GM23338 (cell line): ENCODE results near the gene DPEP3. TPM values are rescaled to one million over a fixed set of nuclear protein-coding genes. Genes with fewer than 3 reads are reported as not detected.
A peak's percentile ranks its signal among the peaks of the same experiment; 100 is the strongest.
"Not testable (repeated sequence)": the region's sequence is repeated elsewhere in the genome, so short reads cannot be mapped to it uniquely, and the experiment has no call there.

Experiments used
- ATAC-seq: fragments of 200-7000 bp; cut with Tn5 transposase; 3 replicates; pipeline ENCODE4 v1.9.1; 2020
- DNase-seq: peaks from one replicate; pipeline ENCODE4 v3.0.0-alpha.2; 2015; ENCODE audit warnings: low spot score
- H2AFZ ChIP-seq: fragments of 200-600 bp; sonication (generic); 2 replicates; pipeline ENCODE4 v1.8.0; 2016; ENCODE audit warnings: antibody characterized with exemption, mild to moderate bottlenecking, moderate library complexity
- H3F3A ChIP-seq: fragments of 200-600 bp; sonication (generic); replicated peaks from 2 replicates; pipeline ENCODE4 v1.8.0; 2017; ENCODE audit warnings: antibody characterized with exemption, mixed run types, low read depth
- H3K27ac ChIP-seq: fragments of 200-600 bp; sonication (generic); 2 replicates; pipeline ENCODE4 v1.6.1; 2016; ENCODE audit warnings: low read depth
- H3K27me3 ChIP-seq: fragments of 200-600 bp; sonication (generic); 2 replicates; pipeline ENCODE4 v1.8.0; 2016; ENCODE audit warnings: mild to moderate bottlenecking, mixed run types, moderate library complexity; ENCODE audit not compliant: insufficient read depth
- H3K36me3 ChIP-seq: fragments of 200-600 bp; sonication (generic); 2 replicates; pipeline ENCODE4 v1.8.0; 2016; ENCODE audit warnings: mild to moderate bottlenecking; ENCODE audit not compliant: insufficient read depth
- H3K4me1 ChIP-seq: fragments of 200-600 bp; sonication (generic); 2 replicates; pipeline ENCODE4 v1.8.0; 2016; ENCODE audit warnings: mild to moderate bottlenecking, moderate library complexity; ENCODE audit not compliant: insufficient read depth
- H3K4me2 ChIP-seq: fragments of 200-600 bp; sonication (generic); 2 replicates; pipeline ENCODE4 v1.7.1; 2017; ENCODE audit warnings: mixed run types
- H3K4me3 ChIP-seq: fragments of 200-600 bp; sonication (generic); 2 replicates; pipeline ENCODE4 v1.6.1; 2016; ENCODE audit warnings: mixed run types
- H3K79me2 ChIP-seq: fragments of 200-600 bp; sonication (generic); replicated peaks from 2 replicates; pipeline ENCODE4 v1.8.0; 2017; ENCODE audit warnings: mild to moderate bottlenecking; ENCODE audit not compliant: insufficient read depth
- H3K9me2 ChIP-seq: fragments of 200-600 bp; sonication (generic); 2 replicates; pipeline ENCODE4 v1.8.0; 2017; ENCODE audit not compliant: insufficient read depth
- H4K20me1 ChIP-seq: fragments of 200-600 bp; sonication (generic); replicated peaks from 2 replicates; pipeline ENCODE4 v1.8.0; 2017; ENCODE audit warnings: mild to moderate bottlenecking; ENCODE audit not compliant: insufficient read depth
- H3K27ac Mint-ChIP-seq: 2 replicates; pipeline ENCODE4 v1.8.0; 2020; ENCODE audit warnings: inconsistent platforms, mild to moderate bottlenecking, moderate library complexity, mixed read lengths
- H3K27me3 Mint-ChIP-seq: 3 replicates; pipeline ENCODE4 v1.8.0; 2022; ENCODE audit warnings: low read depth, mild to moderate bottlenecking, moderate library complexity, mixed read lengths, inconsistent platforms; ENCODE audit not compliant: insufficient read depth, poor library complexity
- H3K36me3 Mint-ChIP-seq: 3 replicates; pipeline ENCODE4 v1.8.0; 2021; ENCODE audit warnings: low read depth, mild to moderate bottlenecking, inconsistent platforms, moderate library complexity, mixed read lengths
- H3K4me1 Mint-ChIP-seq: 3 replicates; pipeline ENCODE4 v1.8.0; 2020; ENCODE audit warnings: mild to moderate bottlenecking, inconsistent platforms, mixed read lengths
- H3K4me3 Mint-ChIP-seq: 3 replicates; pipeline ENCODE4 v1.8.0; 2021; ENCODE audit warnings: moderate library complexity, mild to moderate bottlenecking, inconsistent platforms, mixed read lengths
- H3K9me3 Mint-ChIP-seq: 3 replicates; pipeline ENCODE4 v1.8.0; 2020; ENCODE audit warnings: moderate library complexity, mild to moderate bottlenecking, inconsistent platforms, mixed read lengths
- EZH2 ChIP-seq: fragments of 200-600 bp; sonication (generic); IDR thresholded peaks from one replicate; pipeline ENCODE4 v1.8.0; 2017; ENCODE audit warnings: antibody characterized with exemption, mild to moderate bottlenecking, low read depth; ENCODE audit not compliant: unreplicated experiment
- JUNB ChIP-seq: IDR thresholded peaks from one replicate; pipeline ENCODE4 v1.6.1; 2016; ENCODE audit warnings: antibody characterized with exemption; ENCODE audit not compliant: unreplicated experiment
- NANOG ChIP-seq: IDR thresholded peaks from 2 replicates; pipeline ENCODE4 v1.6.1; 2016; ENCODE audit warnings: antibody characterized with exemption, borderline replicate concordance
- POLR2AphosphoS5 ChIP-seq: IDR thresholded peaks from 2 replicates; pipeline ENCODE4 v1.6.1; 2016; ENCODE audit warnings: antibody characterized with exemption, low read depth
- STAT1 ChIP-seq: IDR thresholded peaks from one replicate; pipeline ENCODE4 v1.6.1; 2016; ENCODE audit warnings: antibody characterized with exemption; ENCODE audit not compliant: unreplicated experiment
- ZNF114 ChIP-seq: fragments of 250-450 bp; sonication (Bioruptor Pico); IDR thresholded peaks from 2 replicates; pipeline ENCODE4 v1.5.0; 2020; ENCODE audit warnings: mild to moderate bottlenecking, moderate library complexity
- polyA plus RNA-seq: library from polyadenylated mRNA; unstranded; fragments of >200 nt; fragmentation: Nextera tagmentation; extraction: Ambion mirVana; gene quantifications from 2 replicates; pipeline ENCODE4 v1.2.1, GENCODE V29; 2016
- total RNA-seq: library from RNA; depleted of rRNA; stranded (reverse); fragments of >200 nt; shearing (Covaris generic); gene quantifications from 2 replicates; pipeline ENCODE4 v1.2.3, GENCODE V29; 2014
- TF ChIP-seq, protein P1 (sequence below): IDR thresholded peaks from one replicate; pipeline ENCODE4 v1.6.1; 2018; ENCODE audit warnings: antibody characterized with exemption; ENCODE audit not compliant: unreplicated experiment
- TF ChIP-seq, protein P2 (sequence below): IDR thresholded peaks from 2 replicates; pipeline ENCODE4 v1.6.1; 2016; ENCODE audit warnings: antibody characterized with exemption

DPEP3 gene
- total and polyA plus RNA-seq, 2 experiments from 2014 or later: 8.8 to 18.4 TPM

DNA sequence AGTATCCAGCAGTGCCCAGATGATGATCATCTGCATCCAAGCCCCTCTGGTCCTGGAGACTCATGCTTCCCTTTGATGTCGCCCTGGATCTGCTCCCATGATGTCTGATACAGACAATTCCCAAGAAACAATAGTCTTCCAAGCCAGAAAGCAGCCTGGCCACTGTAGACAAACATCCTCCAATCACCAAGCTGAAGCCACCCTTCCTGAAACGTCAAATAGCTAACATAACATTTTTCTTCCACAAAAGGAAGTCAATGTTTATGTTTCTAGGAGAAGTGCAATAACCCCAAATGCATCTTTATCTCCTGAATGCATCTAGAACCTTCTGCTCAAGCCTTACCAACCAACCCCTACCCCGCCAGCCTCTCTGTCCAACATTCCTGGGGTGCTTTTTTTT is 20.2 kb upstream of the DPEP3 start:
- TF ChIP-seq JUNB (no peak), NANOG (no peak)
- no peak overlapping the region for H3K27ac ChIP-seq
- H3K27ac Mint-ChIP-seq: no peak overlapping the region
- H4K20me1 ChIP-seq: no peaks in the 10 kb centered on the region
- no peaks in the 10 kb centered on the region for H3K36me3 Mint-ChIP-seq
- no peaks in the 10 kb centered on the region for H3K9me3 Mint-ChIP-seq
- no peak overlapping the region for H3K4me3 ChIP-seq
- ATAC-seq (no peak), DNase-seq (no peak)
- no peak overlapping the region for H3K4me2 ChIP-seq
- H3K27me3 Mint-ChIP-seq: peaks cover 4% of the 10 kb centered on the region
- no peaks in the 10 kb centered on the region for H3K79me2 ChIP-seq
- H3K27me3 ChIP-seq: no peaks in the 10 kb centered on the region
- 0 out of 2 replicates have a peak, but pooled peaks cover 3% of the 10 kb centered on the region for H3F3A ChIP-seq
- no peaks in the 10 kb centered on the region for H3K9me2 ChIP-seq
- H3K4me1 Mint-ChIP-seq: peaks cover under 1% of the 10 kb centered on the region; the same call in 1 of the 3 replicates
- H3K4me1 ChIP-seq: no peaks in the 10 kb centered on the region
- H3K36me3 ChIP-seq: no peaks in the 10 kb centered on the region
- no peak overlapping the region for H3K4me3 Mint-ChIP-seq
- H2AFZ ChIP-seq: no peak overlapping the region

DNA sequence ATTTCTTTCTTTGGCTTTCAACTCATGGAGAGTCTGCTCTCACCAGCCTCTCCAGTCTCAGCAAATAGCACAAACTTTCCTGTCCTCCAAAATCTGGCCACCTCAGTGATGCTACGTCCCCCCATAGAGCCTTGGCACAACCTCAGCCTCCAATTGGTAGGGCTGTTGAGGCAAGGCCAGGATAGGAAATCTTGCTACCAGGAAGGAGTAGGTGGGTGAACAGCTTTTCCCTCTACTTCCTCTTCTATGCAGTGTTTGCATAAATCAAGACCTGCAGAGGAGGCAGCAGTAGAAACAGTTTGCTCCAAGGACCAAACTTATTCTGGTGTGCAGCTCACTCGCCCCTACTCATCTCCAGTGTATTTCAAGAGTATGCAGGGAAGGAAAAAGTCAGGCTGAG is 19.7 kb upstream of the DPEP3 start:
- Mint-ChIP-seq H3K9me3 (no peaks in the 10 kb centered on the region), H3K27ac (no peak overlapping the region), H3K27me3 (peaks cover 6% of the 10 kb centered on the region), H3K36me3 (no peaks in the 10 kb centered on the region), H3K4me1 (no peaks in the 10 kb centered on the region), H3K4me3 (no peak overlapping the region)
- DNase-seq (no peak), ATAC-seq (no peak)
- TF ChIP-seq JUNB (no peak), NANOG (no peak), EZH2 (no peak), ZNF114 (CRISPR knock-in tag) (no peak), STAT1 (no peak), POLR2AphosphoS5 (no peak)
- TF ChIP-seq, protein P1, sequence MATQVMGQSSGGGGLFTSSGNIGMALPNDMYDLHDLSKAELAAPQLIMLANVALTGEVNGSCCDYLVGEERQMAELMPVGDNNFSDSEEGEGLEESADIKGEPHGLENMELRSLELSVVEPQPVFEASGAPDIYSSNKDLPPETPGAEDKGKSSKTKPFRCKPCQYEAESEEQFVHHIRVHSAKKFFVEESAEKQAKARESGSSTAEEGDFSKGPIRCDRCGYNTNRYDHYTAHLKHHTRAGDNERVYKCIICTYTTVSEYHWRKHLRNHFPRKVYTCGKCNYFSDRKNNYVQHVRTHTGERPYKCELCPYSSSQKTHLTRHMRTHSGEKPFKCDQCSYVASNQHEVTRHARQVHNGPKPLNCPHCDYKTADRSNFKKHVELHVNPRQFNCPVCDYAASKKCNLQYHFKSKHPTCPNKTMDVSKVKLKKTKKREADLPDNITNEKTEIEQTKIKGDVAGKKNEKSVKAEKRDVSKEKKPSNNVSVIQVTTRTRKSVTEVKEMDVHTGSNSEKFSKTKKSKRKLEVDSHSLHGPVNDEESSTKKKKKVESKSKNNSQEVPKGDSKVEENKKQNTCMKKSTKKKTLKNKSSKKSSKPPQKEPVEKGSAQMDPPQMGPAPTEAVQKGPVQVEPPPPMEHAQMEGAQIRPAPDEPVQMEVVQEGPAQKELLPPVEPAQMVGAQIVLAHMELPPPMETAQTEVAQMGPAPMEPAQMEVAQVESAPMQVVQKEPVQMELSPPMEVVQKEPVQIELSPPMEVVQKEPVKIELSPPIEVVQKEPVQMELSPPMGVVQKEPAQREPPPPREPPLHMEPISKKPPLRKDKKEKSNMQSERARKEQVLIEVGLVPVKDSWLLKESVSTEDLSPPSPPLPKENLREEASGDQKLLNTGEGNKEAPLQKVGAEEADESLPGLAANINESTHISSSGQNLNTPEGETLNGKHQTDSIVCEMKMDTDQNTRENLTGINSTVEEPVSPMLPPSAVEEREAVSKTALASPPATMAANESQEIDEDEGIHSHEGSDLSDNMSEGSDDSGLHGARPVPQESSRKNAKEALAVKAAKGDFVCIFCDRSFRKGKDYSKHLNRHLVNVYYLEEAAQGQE: no peak
- TF ChIP-seq, protein P2, sequence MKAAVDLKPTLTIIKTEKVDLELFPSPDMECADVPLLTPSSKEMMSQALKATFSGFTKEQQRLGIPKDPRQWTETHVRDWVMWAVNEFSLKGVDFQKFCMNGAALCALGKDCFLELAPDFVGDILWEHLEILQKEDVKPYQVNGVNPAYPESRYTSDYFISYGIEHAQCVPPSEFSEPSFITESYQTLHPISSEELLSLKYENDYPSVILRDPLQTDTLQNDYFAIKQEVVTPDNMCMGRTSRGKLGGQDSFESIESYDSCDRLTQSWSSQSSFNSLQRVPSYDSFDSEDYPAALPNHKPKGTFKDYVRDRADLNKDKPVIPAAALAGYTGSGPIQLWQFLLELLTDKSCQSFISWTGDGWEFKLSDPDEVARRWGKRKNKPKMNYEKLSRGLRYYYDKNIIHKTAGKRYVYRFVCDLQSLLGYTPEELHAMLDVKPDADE: no peak
- H2AFZ ChIP-seq: no peak overlapping the region
- no peaks in the 10 kb centered on the region for H3K36me3 ChIP-seq
- H3K27me3 ChIP-seq: no peaks in the 10 kb centered on the region
- H3K4me3 ChIP-seq: no peak overlapping the region
- H3K9me2 ChIP-seq: no peaks in the 10 kb centered on the region
- no peak overlapping the region for H3K4me2 ChIP-seq
- H4K20me1 ChIP-seq: no peaks in the 10 kb centered on the region
- H3K27ac ChIP-seq: no peak overlapping the region
- H3F3A ChIP-seq: 0 out of 2 replicates have a peak, but pooled peaks cover 3% of the 10 kb centered on the region
- no peaks in the 10 kb centered on the region for H3K4me1 ChIP-seq
- H3K79me2 ChIP-seq: no peaks in the 10 kb centered on the region

DNA sequence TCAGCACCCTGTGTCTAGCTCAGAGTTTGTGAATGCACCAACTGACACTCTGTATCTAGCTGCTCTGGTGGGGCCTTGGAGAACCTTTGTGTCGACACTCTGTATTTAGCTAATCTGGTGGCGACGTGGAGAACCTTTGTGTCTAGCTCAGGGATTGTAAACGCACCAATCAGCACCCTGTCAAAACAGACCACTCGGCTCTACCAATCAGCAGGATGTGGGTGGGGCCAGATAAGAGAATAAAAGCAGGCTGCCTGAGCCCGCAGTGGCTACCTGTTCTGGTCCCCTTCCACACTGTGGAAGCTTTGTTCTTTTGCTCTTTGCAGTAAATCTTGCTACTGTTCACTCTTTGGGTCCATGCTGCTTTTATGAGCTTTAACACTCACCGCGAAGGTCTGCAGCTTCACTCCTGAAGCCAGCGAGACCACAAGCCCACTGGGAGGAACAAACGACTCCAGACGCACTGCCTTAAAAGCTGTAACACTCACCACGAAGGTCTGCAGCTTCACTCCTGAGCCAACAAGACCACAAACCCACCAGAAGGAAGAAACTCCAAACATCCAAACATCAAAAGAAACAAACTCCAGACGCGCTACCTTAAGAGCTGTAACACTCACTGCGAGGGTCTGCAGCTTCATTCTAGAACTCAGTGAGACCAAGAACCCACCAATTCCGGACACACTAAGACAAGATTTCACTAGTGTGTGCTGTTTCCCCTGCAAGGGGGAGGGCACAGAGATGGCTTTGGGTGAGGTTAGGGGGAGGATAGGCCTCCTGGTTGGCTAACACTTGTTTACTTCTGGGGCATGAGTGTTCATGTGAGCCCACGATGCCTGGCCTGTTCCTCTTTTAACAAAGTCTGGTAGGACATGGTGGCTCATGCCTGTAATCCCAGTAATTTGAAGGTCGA is 18.7 kb upstream of the DPEP3 start, which contains the start of gene DPEP2:
Gene DPEP2, minus strand, starts transcription at position 706 of the 910 bp plus-strand sequence. CDS start 6,272 bp downstream, outside the sequence.
- H3K9me3 Mint-ChIP-seq, H3K27me3 Mint-ChIP-seq, H3K36me3 Mint-ChIP-seq: not testable (repeated sequence)

DNA sequence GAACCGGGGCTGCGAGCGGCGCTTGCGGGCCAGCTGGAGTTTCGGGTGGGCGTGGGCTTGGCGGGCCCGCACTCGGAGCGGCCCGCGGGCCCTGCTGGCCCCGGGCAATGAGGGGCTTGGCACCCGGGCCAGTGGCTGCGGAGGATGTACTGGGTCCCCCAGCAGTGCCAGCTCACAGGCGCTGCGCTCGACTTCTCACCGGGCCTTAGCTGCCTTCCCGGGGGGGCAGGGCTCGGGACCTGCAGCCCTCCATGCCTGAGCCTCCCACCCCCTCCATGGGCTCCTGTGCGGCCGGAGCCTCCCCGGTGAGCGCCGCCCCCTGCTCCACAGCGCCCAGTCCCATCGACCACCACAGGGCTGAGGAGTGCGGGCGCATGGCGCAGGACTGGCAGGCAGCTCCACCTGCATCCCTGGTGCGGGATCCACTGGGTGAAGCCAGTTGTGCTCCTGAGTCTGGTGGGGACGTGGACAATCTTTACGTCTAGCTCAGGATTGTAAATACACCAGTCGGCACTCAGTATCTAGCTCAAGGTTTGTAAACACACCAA is 18.0 kb upstream of the DPEP3 start:
- peak overlapping the region; percentile 85; the same call in 1 of the 2 replicates for H2AFZ ChIP-seq
- not testable (repeated sequence) for ATAC-seq, DNase-seq, H3K9me2 ChIP-seq, H3K27ac ChIP-seq, H3K27me3 ChIP-seq, H4K20me1 ChIP-seq, H3K27ac Mint-ChIP-seq, H3K4me1 Mint-ChIP-seq, H3K4me2 ChIP-seq, H3K79me2 ChIP-seq, H3K4me3 ChIP-seq, H3K27me3 Mint-ChIP-seq, H3K9me3 Mint-ChIP-seq, H3K36me3 ChIP-seq, H3K36me3 Mint-ChIP-seq, H3K4me1 ChIP-seq, H3K4me3 Mint-ChIP-seq, H3F3A ChIP-seq

More for the DNA sequence above, 18.7 kb upstream of the DPEP3 start, which contains the start of gene DPEP2:
- not testable (repeated sequence) for H3K79me2 ChIP-seq, H3K27me3 ChIP-seq, H3K4me1 Mint-ChIP-seq, H3K4me3 ChIP-seq, H3K36me3 ChIP-seq, H3K9me2 ChIP-seq, DNase-seq, H3K27ac ChIP-seq, H3K4me1 ChIP-seq, ATAC-seq, H3K27ac Mint-ChIP-seq, H3K4me2 ChIP-seq, H4K20me1 ChIP-seq, H3K4me3 Mint-ChIP-seq, H3F3A ChIP-seq
- peak within 1 kb of the TSS; percentile 63 for H2AFZ ChIP-seq
